Activated T-helper 9 cell treated with anti-CD3 and anti-CD28 coated beads, Interleukin-2, amount 50 U/mL, for 16 hours (primary cell): ENCODE results near the gene SMIM1.
"Not testable (repeated sequence)": the region's sequence is repeated elsewhere in the genome, so short reads cannot be mapped to it uniquely, and the experiment has no call there.

Experiments
- DNase-seq: peaks from one replicate; pipeline ENCODE4 v3.0.0-alpha.2; 2020; ENCODE audit warnings: low read depth

Gene SMIM1

GRCh38 chr1:3796215-3797061 lies 23.9 kb downstream of the SMIM1 start, which contains the start of gene LRRC47:
Gene LRRC47 (minus strand): TSS chr1:3796498. CDS start chr1:3796476, 22 bp downstream.
- DNase-seq: peak; percentile 92

DNA sequence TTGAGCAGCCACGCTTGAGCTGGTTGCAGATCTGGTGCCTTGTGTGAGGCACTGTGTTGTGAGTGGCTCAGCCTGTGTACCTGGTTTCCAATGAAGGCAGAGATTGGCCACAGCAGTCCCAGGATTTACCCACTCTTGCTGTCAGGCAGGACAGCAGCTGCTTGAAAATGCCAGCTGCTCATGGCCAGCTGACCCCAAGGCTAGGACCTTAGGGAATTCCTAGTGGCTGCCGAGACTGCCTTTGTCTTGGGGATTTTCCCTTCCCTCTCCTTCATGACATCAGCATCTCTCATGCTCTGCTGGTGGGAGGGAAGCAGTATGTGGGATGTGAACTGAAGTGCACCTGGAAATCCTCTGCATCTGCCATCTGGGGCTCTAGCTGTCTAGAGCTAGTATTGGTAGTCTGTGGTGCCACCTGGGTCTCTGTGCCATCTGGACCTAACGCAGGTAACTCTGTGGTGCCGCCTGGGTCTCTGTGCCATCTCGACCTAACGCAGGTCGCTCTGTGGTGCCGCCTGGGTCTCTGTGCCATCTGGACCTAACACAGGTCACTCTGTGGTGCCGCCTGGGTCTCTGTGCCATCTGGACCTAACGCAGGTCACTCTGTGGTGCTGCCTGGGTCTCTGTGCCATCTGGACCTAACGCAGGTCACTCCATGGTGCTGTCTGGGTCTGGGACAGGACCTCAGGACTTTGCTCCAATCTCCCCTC lies 27.6 kb downstream of the SMIM1 start:
- no peak for DNase-seq

GRCh38 chr1:3800795-3801194 lies 28.2 kb downstream of the SMIM1 start:
- not testable (repeated sequence) for DNase-seq

- no peak for DNase-seq
These were observed 31.5 kb downstream of the SMIM1 start for GRCh38 chr1:3803905-3804626.

- not testable (repeated sequence) for DNase-seq
These were observed 32.0 kb downstream of the SMIM1 start for GRCh38 chr1:3804627-3804944.

DNA sequence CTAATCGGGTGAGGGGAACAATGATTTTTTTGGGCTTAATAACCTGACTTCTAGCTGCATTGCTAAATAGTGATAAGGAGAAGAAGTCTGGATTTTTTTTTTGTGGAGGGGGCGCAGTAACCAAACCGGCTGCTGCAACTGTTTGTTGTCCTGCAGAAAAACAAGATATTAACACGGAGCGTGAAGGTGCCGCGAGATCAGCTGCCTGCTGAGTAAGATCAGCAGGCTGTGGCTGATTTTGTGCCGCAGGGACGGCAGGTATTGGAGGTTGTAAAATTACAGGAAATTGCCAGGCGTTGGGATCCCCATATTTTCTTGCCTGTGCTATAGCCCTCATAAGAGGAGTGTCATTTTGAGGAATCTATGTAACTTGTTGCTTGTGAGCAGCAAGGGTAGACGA lies 32.5 kb downstream of the SMIM1 start:
- DNase-seq: no peak

- DNase-seq: no peak
These were observed 35.2 kb downstream of the SMIM1 start for GRCh38 chr1:3807769-3808168.

- no peak for DNase-seq
These were observed 37.1 kb downstream of the SMIM1 start for GRCh38 chr1:3809680-3810079.

DNA sequence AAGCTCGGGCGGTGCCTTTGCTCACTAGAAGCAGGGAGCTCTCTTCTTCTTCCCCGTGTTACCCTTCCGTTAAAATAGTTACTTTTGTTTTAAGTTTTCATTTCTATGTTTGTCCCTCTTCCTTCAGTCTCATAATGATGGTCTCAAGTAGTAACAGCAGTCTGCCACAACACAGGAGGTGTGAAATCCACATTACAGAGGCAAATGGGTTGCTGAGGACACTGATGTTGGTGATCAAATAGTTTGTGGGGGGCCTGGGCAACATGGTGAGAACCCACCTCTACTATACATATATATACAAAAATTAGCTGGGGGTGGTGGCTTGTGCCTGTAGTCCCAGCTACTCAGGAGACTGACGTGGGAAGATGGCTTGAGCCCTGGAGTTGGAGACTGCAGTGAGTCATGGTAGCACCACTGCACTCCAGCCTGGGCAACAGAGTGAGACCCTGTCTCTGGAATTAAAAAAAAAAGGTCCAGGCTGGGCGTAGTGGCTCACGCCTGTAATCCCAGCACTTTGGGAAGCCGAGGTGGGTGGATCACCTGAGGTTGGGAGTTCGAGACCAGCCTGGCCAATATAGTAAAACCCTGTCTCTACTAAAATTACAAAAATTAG lies 37.7 kb downstream of the SMIM1 start:
- DNase-seq: not testable (repeated sequence)

DNA sequence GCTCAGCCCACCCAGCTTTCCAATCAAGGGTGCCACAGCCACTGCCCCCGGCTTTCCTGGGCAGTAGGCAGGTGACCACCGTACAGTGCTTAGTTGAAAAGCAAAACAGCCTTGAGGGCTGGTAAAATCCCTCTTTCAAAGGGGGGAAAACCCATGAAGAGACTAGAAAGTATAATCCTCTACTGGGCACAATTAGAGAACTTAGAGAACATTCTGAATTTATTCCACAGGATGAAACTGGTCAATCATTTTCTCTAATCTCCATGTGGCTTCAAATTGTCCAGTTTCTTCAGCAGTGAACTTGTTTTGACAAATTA lies 39.0 kb downstream of the SMIM1 start:
- no peak for DNase-seq

DNA sequence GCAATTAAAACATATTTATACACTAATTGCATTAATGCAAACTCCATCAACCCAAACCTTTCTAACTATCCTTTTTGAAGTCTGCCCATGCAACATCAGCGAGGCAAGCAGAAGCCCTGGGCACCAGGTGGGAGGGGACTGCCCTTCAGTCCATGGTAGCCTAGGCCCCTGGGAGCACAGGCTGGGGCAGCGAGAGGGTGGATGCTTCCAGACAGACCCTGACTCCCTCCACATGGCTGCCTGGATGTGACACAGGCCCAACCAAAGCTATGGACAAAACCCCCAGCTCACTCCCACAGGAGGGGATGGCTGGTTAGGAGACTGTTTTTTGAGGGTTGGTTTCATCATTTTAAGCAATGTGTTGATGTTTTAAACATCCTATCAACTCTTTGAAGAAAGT lies 41.5 kb downstream of the SMIM1 start:
- DNase-seq: no peak

- DNase-seq: no peak
These were observed 42.4 kb downstream of the SMIM1 start for GRCh38 chr1:3814771-3815561.

- no peak for DNase-seq
These were observed 44.0 kb downstream of the SMIM1 start for GRCh38 chr1:3816331-3817137.

DNA sequence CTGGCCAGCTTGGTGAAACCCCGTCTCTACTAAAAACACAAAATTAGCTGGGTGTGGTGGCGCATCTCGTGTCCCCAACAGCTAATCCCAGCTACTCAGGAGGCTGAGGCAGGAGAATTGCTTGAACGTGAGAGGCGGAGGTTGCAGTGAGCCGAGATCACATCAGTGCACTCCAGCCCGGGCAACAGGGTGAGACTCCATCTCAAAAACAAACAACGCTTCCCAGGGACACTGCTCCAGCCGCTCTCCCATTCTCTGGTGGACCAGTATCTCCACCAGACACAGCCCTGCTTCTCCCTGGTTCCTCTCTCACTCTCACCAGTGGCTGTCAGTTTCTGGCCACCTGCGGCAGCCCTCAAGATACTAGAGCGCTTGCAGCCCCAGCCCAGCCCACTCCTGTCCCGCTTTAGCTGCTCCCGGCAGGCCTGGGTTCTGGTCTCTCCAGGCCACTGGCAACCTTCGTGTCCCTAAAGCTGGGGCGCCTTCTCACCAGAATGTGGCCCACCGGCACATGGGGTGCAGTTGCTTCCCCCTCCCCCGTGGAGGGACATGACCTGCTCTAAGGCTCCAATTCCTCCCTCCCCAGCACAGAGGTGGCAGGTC lies 44.7 kb downstream of the SMIM1 start:
- no peak for DNase-seq

- no peak for DNase-seq
These were observed 45.5 kb downstream of the SMIM1 start for GRCh38 chr1:3817821-3818597.

DNA sequence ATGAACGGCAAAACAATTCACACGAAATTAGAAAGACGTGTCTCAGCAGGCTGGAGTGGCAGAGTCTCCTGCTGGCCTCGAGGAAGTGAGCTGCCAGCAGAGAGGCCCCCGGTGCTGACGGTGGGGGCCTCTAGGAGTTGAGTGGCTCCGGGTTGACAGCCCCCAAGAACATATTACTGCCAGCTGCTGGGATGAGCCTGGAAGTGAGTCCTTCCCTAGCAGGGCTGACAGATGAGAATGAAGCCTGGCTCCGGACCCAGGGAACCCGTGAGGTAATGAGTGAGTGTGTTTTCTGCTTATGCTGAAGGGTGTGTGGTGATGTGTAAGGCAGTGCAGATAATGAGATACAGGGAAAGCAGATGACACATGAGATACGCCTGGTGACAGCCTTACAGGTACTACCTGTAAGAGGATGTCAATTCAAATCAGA lies 47.2 kb downstream of the SMIM1 start:
- DNase-seq: no peak

DNA sequence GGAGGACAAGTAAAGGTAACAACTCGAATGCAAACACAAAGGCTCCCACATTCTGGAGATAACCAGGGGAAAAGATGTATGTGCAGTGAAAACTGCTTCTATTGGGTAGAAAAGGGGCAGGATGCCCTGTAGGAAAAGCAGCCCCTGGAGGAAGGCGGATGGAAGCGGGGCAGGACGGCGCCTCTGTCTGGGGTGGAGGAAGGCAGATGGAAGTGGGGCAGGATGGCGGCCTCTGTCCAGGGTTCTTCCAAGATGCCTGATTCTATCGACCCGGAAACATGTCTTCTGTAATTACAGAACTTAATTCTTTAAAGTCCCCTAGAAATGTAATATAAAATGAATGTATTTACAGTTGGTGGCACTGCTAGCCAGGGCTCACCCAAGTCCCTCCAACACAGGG lies 47.8 kb downstream of the SMIM1 start:
- no peak for DNase-seq

DNA sequence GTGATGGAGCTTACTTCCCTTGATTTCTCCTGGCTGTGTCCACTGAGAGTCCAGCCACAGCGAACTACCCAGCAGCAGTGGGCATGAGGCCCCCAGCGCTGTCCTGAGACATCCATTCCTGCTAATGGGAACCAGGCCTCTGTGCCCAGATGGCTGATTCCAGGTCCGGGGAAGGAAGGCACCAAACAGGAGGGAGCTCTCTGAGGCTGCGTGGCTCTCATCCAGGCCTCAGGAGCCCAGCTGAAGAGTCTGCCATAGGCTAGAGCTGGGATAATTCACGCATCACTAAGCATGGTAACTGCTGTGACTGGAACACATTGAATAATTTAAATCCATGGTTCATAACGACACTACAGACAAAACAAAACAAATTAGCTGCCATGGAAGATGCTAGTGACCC lies 48.5 kb downstream of the SMIM1 start:
- DNase-seq: no peak

- no peak for DNase-seq
These were observed 48.9 kb downstream of the SMIM1 start for GRCh38 chr1:3821447-3821846.

GRCh38 chr1:3821908-3822307 lies 49.4 kb downstream of the SMIM1 start:
- DNase-seq: no peak
